Measurements from ENCODE around the gene PAX3. TPM values are rescaled to one million over a fixed set of nuclear protein-coding genes. Genes with fewer than 3 reads are reported as not detected.

Gene PAX3
- total and polyA plus RNA-seq, 2 of the 13 experiments (the other 11 are each of a cell fraction or from before 2014, with no cell fraction given) = 0.07 TPM; not detected in 1

- no peaks in the 10 kb centered on the region for H3K4me1 ChIP-seq (ENCODE audit: insufficient read depth, low read length)
- TF ChIP-seq ZBTB21 (CRISPR knock-in tag; IDR thresholded peaks at IDR 0.05) (no peak), MAFF (IDR thresholded peaks at IDR 0.05; ENCODE audit: low read depth, low read length) (peak; percentile 68), MAFK (conservative IDR thresholded peaks at IDR 0.05 in 1 of 2, IDR thresholded peaks at IDR 0.05 in 1 of 2; ENCODE audit: low read length in 2 of 2) (peak; percentile 52 to 75; a peak in 3 of 4 replicates)
- CTCF ChIA-PET (ENCODE audit: low intra/inter-chr PET ratio, low total read pairs) = no interaction called here
- no peaks in the 10 kb centered on the region for H4K20me1 ChIP-seq (ENCODE audit: insufficient read depth, low read length)
- H3K9ac ChIP-seq (ENCODE audit: insufficient read depth, low read depth, low read length) = no peak overlapping the region
- POLR2A ChIA-PET = no interaction called here
- no peak overlapping the region for H3K4me3 ChIP-seq (replicated peaks in 1 of 3; ENCODE audit: insufficient read depth in 1 of 3, low read depth in 2 of 3, low read length in 3 of 3)
- no peaks in the 10 kb centered on the region; the same call in 1 of the 2 replicates for H3K9me3 ChIP-seq (ENCODE audit: low read length)
- FAIRE-seq (no peak), DNase-seq (ENCODE audit: low spot score) (no peak), ATAC-seq (no peak)
- no TSS peak for BruUV-seq (replicated peaks)
- H3K4me2 ChIP-seq (ENCODE audit: low read depth, low read length) = no peak overlapping the region
- H3K27me3 ChIP-seq (ENCODE audit: control insufficient read depth in 1 of 2, insufficient read depth in 2 of 2, low read length in 2 of 2) = no peaks in the 10 kb centered on the region
- 6% methylated on average over 1 of the region's 1 CpG for WGBS (ENCODE audit: low lambda C conversion rate)
- no peaks in the 10 kb centered on the region for H3K36me3 ChIP-seq (replicated peaks in 1 of 2; ENCODE audit: control insufficient read depth in 1 of 2, insufficient read depth in 2 of 2, low read length in 2 of 2)
- no peaks in the 10 kb centered on the region for H3K79me2 ChIP-seq (ENCODE audit: insufficient read depth, low read length)
- in situ Hi-C loops (cut with HindIII; ENCODE audit: extremely low pct_ligation_motif_present, low pct_unique_long_range_greater_than_20kb) = no loop called here
- H2AFZ ChIP-seq (ENCODE audit: low read length) = no peak overlapping the region
- no peak overlapping the region for H3K27ac ChIP-seq (ENCODE audit: extremely low read length, insufficient read depth, low read length)
- intact Hi-C loops (cut with micrococcal nuclease; ENCODE audit: unreplicated experiment) = no loop called here
Measured at GRCh38 chr2:222338374-222338773, 39.6 kb upstream of the PAX3 start.

- CTCF ChIA-PET (ENCODE audit: low intra/inter-chr PET ratio, low total read pairs) = no interaction called here
- H4K20me1 ChIP-seq (ENCODE audit: insufficient read depth, low read length) = no peaks in the 10 kb centered on the region
- H3K27me3 ChIP-seq (ENCODE audit: control insufficient read depth in 1 of 2, insufficient read depth in 2 of 2, low read length in 2 of 2) = no peaks in the 10 kb centered on the region
- no peak overlapping the region for H2AFZ ChIP-seq (ENCODE audit: low read length)
- no peak overlapping the region for H3K27ac ChIP-seq (ENCODE audit: extremely low read length, insufficient read depth, low read length)
- in situ Hi-C loops (cut with HindIII; ENCODE audit: extremely low pct_ligation_motif_present, low pct_unique_long_range_greater_than_20kb) (no loop called here), intact Hi-C loops (cut with micrococcal nuclease; ENCODE audit: unreplicated experiment) (no loop called here)
- H3K4me3 ChIP-seq (replicated peaks in 1 of 3; ENCODE audit: insufficient read depth in 1 of 3, low read depth in 2 of 3, low read length in 3 of 3) = no peak overlapping the region
- DNase-seq (ENCODE audit: low spot score) = no peak
- no peaks in the 10 kb centered on the region for H3K4me1 ChIP-seq (ENCODE audit: insufficient read depth, low read length)
- H3K9ac ChIP-seq (ENCODE audit: insufficient read depth, low read depth, low read length) = no peak overlapping the region
- FAIRE-seq = no peak
- no peak overlapping the region for H3K4me2 ChIP-seq (ENCODE audit: low read depth, low read length)
- POLR2A ChIA-PET = no interaction called here
- no peaks in the 10 kb centered on the region for H3K36me3 ChIP-seq (replicated peaks in 1 of 2; ENCODE audit: control insufficient read depth in 1 of 2, insufficient read depth in 2 of 2, low read length in 2 of 2)
- BruUV-seq (replicated peaks) = no TSS peak
- no peaks in the 10 kb centered on the region for H3K79me2 ChIP-seq (ENCODE audit: insufficient read depth, low read length)
- H3K9me3 ChIP-seq (ENCODE audit: low read length) = no peaks in the 10 kb centered on the region; the same call in 1 of the 2 replicates
- ATAC-seq = no peak
- TF ChIP-seq MIER3 (CRISPR knock-in tag; IDR thresholded peaks at IDR 0.05; ENCODE audit: borderline replicate concordance) = no peak
- TF ChIP-seq ZNF138 (CRISPR knock-in tag; IDR thresholded peaks at IDR 0.05; ENCODE audit: low read depth) = no peak
- no peak for TF ChIP-seq ZNF142 (CRISPR knock-in tag; IDR thresholded peaks at IDR 0.05)
- no peak for TF ChIP-seq SMAD3 (CRISPR knock-in tag; IDR thresholded peaks at IDR 0.05)
- TF ChIP-seq ETV5 (CRISPR knock-in tag; IDR thresholded peaks at IDR 0.05; ENCODE audit: borderline replicate concordance) = no peak
- TF ChIP-seq KMT2B (CRISPR knock-in tag; IDR thresholded peaks at IDR 0.05) = no peak
- TF ChIP-seq MLXIP (CRISPR knock-in tag; IDR thresholded peaks at IDR 0.05; ENCODE audit: borderline replicate concordance) = no peak
- no peak for TF ChIP-seq DR1 (CRISPR knock-in tag; IDR thresholded peaks at IDR 0.05)
Measured at GRCh38 chr2:222336931-222337330, 38.1 kb upstream of the PAX3 start.
